GM18951 (cell line): ENCODE data around the gene IFIT3.

Source experiments
- POLR2A ChIP-seq: IDR thresholded peaks from 4 replicates; pipeline ENCODE4 v1.6.1; 2011; ENCODE audit warnings: mild to moderate bottlenecking; ENCODE audit not compliant: insufficient read length, insufficient read depth; ENCODE audit errors: extremely low read depth
- in situ Hi-C: fragments of 300-500 bp; cut with MboI; formaldehyde crosslinking; loops from one replicate; pipeline ENCODE4 v1.12.0; 2022; ENCODE audit warnings: low sequenced_read_pairs, mixed read lengths, inconsistent platforms; ENCODE audit not compliant: unreplicated experiment

IFIT3 gene

DNA sequence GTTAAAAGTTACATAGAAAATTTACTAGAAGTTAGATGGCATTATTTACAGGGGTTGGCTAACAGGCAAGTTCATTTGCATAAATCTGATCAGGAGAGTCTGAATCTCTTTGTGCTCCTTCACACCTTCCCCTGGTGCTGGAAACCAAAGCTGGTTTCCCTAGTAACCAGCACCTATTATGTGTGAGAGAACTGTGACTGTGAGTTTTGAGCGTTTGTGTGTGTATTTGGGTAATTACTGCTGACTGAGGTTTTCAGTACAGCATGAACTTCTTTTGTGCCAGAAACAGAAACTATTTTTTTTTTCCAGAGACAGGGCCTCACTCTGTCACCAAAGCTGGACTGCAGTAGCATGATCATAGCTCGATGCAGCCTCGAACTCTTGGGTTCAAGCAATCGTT lies 39.7 kb downstream of the IFIT3 start:
- in situ Hi-C loops = no loop called here

DNA sequence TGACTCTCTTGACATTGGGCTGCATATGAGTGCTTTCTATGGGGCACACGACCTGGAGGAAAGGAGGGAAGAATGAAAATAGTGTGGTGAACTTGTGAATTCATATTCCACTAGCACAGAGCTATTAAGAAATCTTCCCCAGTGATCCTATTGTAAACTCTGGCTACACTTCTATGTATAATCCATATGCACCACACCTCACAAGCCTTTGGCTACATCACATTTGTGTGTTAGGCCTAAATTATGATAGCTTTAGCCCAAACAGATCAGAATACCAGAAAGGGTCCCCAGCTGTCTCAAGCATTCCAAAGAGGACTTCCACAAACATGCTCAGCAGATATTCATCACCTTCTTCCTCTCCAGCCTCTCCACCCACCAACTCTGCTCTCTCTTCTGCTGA lies 40.3 kb downstream of the IFIT3 start:
- in situ Hi-C loops = no loop called here
- no peak for TF ChIP-seq POLR2A

More for the DNA sequence above, 39.7 kb downstream of the IFIT3 start:
- TF ChIP-seq POLR2A = no peak

DNA sequence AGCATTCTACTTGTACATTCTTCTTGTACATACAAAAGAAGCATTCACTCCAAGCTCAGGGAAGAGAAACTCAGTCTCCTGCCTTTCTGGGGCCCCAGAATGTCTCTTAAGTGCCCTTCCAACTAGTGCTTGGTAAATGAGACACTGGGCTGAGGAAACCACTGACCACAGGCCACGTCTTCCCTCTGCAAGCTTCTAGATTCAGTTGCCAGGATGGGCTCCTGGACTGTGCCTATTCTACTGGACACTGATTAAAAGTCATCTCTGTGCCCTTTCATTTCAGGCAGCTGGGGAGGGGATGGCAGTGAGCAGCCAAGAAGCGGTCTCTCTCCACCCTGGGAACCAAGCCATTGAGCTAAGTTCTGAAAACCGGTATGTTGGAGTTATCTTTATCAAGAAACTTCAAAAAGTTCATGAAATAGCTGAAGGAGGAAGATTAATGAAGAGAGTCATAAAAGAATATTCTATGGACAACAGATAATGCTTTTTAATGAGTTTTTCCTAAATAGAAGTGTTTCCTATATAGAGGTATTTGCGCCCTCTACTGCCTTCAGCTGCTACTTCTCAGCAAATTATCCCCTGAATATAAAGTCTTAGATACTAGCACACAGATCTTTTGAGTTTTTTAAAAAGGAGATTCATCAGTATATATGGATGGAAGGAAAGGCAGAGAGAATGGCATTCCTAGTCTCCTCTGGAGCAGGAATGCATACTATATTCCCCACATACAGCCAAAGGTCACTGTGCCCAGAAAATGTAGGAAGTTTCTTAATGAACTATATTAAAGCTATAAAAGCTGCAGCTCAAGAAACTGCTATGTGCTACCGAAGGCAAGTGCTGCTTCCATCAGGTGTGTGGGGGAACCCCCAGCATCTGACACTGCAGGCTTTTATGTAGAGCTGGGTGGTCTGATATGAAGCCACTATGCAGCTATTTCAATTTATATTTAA lies 41.6 kb downstream of the IFIT3 start:
- in situ Hi-C loops = no loop called here
- TF ChIP-seq POLR2A = no peak

DNA sequence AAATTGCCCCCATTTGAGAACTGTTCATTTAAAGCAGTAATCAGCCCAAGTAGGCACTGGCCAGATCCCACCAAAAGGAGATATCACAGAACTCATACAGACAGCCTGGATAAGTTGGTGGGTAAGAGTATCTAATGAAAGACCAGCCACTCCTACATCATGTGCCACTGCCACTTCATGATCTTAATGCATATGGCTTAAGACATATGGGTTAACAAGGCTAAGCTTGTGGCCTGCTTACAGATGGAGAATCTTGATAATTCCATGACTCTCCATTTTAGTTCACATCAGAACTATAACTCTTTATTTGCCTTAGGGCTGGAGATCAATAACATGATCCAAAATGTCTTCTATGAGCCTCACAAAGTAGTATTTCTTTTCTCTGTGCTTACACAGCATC lies 43.3 kb downstream of the IFIT3 start:
- in situ Hi-C loops = no loop called here

DNA sequence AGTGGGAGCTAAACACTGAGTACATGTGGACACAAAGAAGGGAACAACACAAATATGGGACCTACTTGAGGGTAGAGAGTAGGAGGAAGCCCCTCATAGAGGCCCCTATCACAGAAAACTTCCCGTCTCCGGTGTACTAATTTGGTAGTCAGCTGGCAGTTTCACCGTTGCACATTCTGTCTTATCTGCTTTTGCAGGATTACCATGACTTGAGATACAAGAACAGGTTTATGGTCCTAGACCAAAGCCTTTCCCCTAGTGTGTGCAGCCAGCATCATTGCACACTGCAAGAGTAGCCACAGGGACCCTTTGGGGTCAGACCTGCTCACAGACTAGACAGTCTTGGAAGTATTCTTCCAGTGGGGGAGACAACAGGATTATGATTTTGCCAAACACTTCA lies 44.2 kb downstream of the IFIT3 start:
- no peak for TF ChIP-seq POLR2A
- in situ Hi-C loops = no loop called here

More for the DNA sequence above, 43.3 kb downstream of the IFIT3 start:
- no peak for TF ChIP-seq POLR2A

DNA sequence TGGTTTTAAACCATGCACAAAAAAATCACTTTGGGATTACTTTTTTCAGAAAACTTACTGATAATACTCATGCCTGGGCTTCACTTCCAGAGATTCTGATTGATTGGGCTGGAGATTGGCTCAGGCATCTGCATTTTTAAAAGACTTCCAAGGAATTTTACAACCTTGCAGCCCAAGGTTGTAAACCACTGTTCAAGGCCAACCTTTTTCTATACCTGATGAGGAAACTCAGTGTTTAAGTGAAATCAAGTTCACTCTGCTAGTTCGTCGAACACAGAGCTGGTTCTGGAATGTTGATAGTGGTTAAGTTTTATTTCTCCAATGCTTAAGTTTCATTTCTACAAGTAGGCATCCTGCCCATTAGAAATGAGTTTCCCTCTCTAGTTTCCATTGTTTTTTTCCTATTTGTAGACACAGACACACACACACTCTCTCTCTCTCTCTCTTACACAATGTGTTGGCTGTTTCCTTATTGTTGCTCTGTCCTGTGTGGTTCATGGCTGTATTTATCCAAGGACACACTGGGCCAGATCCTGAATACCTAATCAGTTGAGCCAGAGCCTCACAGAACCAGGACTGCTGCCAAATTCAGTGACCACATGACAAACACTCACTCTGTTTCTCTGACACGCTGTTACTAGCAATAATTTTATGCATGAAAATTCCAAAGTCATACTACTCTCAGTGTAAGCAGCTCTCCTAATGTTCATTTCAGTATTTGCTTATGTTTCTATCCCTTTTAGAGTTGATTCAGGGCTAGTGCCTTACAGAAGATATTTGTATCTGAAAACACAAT lies 46.3 kb downstream of the IFIT3 start:
- in situ Hi-C loops = no loop called here
- no peak for TF ChIP-seq POLR2A

DNA sequence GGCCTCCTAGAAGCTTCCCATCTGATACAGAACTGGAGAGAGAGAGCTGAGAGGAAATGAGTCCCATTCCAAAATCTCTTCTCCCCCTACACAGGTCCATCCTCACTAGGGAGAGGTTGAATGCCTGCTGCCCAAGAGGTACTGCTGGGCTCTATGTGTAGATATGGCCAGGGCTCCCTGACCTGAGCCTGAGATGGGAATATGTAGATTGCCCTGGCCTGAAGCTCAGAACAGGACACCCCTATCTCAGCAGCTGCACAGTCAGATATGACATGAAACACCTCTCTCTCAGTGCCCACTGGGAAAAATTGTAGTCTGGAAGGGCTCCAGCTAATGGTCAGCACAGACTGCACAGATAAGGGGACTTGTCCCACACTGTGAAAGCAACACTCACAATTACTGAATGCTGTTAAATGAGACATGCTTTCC lies 46.9 kb downstream of the IFIT3 start:
- in situ Hi-C loops = no loop called here

DNA sequence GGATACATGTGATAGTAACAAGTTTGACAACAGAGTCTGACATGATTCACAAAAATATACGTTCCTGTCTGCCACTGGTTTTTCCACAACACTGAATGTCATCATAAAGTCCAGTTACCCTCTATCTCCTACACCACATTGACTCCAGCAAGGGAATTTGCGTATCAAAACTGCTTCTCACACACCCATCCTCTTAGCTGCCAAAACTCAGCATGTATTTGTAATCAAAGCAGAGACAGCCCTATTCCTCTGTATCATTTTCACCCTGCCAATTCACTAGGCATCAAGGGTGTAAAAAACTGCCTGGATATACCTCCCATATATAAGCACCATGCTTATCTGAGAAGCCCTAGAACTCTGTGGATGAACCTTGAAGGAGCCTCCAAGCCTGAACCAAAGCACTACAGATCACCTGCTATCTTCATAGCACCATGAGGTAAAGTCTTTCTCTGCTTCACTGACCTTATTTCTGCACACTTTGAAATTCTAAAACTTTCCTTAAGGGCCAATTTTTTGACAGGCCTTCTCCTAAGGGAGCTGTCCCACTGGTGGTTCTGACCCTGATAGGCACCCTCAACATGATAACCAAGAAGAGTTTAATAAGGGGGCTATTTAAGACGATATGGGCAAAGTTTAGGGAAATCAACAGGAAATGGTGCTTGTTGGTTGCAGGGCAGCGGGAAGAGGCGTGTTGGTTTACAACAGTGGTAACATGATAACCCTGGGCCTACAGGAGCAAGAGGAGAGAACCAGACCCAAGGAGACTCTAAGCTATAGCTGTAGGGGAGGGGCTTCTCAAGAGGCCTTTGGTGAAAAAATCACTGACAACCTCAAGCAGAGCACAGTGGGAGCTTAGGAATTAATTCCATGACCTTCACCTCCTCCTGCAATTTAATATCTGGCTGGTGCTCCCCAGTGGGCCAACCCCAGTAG lies 50.2 kb downstream of the IFIT3 start, which contains the start of gene IFIT1B:
Gene IFIT1B, plus strand, starts transcription at position 352 of the 933 bp plus-strand sequence. Its CDS starts 80 bp downstream, at position 432.
- in situ Hi-C loops = no loop called here
- no peak for TF ChIP-seq POLR2A

More for the DNA sequence above, 46.9 kb downstream of the IFIT3 start:
- no peak for TF ChIP-seq POLR2A

DNA sequence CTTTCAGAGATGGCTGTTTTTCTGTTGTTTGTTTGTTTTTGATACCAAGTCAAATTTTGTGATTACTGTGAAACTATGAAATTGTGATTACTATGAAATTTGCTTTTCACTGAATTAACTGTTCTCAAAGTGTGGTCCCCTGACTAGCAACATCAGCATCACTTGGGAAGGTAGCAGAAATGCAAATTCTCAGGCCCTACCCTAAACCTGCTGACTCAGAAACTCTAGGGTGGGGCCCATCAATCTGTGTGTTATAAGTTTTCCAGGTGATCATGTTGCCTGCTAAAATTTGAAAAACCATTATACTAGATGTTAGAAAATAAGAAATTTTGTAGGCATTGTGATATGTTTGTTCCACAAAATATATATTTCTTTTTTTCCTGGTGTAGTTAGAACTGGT lies 51.3 kb downstream of the IFIT3 start:
- in situ Hi-C loops = no loop called here
- TF ChIP-seq POLR2A = no peak

DNA sequence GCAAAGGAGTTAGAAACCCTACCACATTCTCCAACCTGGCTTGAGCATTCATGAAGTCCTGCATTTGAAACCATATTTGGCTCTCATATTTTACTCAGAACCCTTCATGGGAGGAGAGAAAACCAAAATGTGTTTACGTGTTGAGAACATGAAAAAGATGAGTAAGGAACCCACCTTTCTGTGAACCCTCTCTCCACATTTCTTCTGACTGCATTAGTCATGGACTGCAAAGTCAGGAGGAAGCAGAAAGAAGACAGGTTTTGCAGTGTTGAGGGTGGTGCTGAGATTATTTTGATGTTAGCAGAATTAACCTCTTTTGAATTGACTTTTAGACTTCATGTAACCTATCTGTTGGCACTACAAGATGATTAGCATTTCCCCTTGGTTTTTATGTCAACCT lies 55.0 kb downstream of the IFIT3 start:
- no peak for TF ChIP-seq POLR2A
- in situ Hi-C loops = no loop called here

DNA sequence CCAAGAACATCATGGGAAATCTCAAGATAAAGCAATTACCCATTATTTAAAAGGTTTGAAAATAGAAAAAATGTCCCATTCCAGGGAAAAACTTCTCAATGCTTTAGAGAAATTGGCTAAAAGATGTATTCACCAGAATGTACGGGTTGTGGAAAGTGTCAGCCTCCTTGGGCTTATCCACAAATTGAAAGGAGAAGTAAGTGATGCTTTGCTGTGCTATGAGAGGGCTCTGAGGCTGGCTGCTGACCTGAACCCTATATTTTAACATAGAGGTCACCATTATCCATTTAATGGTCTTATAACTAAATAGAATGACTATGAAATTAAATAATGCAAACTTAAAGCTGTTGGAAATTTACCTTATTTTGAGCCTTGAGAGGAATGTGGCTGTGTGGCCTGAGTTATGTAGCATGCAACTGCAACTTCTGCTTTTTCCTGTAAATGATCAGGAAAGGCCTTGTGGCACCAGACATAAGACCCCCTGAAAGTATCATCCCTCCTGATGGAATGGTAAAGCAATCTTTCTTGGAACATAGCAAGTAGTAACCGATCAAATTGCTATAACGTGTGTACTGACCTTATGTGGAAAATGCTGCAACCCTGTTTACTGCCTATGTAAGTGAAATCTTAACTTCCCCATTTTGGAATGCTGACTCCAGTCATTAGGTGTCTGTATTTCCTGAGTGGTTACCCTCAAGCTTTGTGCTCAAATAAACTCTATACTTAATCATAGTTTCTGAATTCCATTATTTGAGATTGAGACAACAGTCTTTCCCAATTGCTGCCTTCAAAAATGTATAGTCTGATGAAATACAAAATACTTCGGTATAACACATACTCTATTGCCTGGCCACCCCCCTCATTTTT lies 56.9 kb downstream of the IFIT3 start:
- in situ Hi-C loops = no loop called here

DNA sequence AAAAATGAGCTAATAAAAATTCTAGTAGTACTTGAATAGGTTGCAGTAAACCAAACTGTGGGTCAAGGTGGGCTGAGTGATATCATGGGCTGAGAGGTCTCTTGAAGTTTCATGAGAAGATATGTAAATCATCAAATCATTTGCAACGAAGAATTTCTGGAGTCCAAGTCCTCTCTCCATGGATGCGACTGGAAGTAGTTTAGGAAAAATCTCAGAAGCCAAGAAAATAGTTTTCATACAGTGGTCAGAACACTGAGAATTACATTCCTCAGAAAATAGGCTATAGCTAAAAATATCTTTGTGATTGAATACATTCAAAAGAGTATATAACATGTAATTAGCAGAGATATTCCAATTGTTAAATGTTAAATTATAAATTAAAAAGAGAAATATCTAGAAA lies 61.0 kb downstream of the IFIT3 start:
- no peak for TF ChIP-seq POLR2A
- in situ Hi-C loops = no loop called here

More for the DNA sequence above, 56.9 kb downstream of the IFIT3 start:
- TF ChIP-seq POLR2A = no peak
